HepG2 (cell line): Measurements from ENCODE around the gene IFI35. TPM values are rescaled to one million over a fixed set of nuclear protein-coding genes. Genes with fewer than 3 reads are reported as not detected.

Experiments used
- CAMTA2 ChIP-seq: sonication (generic); formaldehyde crosslinking; IDR thresholded peaks from 2 replicates; pipeline ENCODE4 v1.4.0; 2020; ENCODE audit warnings: mild to moderate bottlenecking, missing genetic modification reagents, borderline replicate concordance
- CCAR2 ChIP-seq: fragments of 200-400 bp; formaldehyde crosslinking; optimal IDR thresholded peaks from 2 replicates; pipeline ENCODE3; 2018; ENCODE audit warnings: low read depth, mild to moderate bottlenecking, low read length, moderate library complexity
- CEBPG ChIP-seq: IDR thresholded peaks from 2 replicates; pipeline ENCODE4 v1.6.1; 2016
- CREBL2 ChIP-seq: sonication (generic); formaldehyde crosslinking; IDR thresholded peaks from 2 replicates; pipeline ENCODE4 v1.8.1; 2023; ENCODE audit warnings: missing genetic modification reagents, mild to moderate bottlenecking, borderline replicate concordance
- E2F2 ChIP-seq: sonication (generic); formaldehyde crosslinking; IDR thresholded peaks from 2 replicates; pipeline ENCODE4 v1.4.0; 2020; ENCODE audit warnings: missing genetic modification reagents, borderline replicate concordance
- KDM6A ChIP-seq: IDR thresholded peaks from 2 replicates; pipeline ENCODE4 v1.6.1; 2016; ENCODE audit warnings: low read depth
- MYPOP ChIP-seq: sonication (generic); formaldehyde crosslinking; IDR thresholded peaks from 2 replicates; pipeline ENCODE4 v1.8.1; 2023; ENCODE audit warnings: mild to moderate bottlenecking, moderate library complexity, missing genetic modification reagents
- NFIB ChIP-seq: sonication (generic); formaldehyde crosslinking; IDR thresholded peaks from 2 replicates; pipeline ENCODE4 v1.9.0; 2021; ENCODE audit warnings: missing genetic modification reagents, mild to moderate bottlenecking, borderline replicate concordance
- NFYB ChIP-seq: sonication (generic); formaldehyde crosslinking; IDR thresholded peaks from 2 replicates; pipeline ENCODE4 v1.4.0; 2020; ENCODE audit warnings: missing genetic modification reagents
- TARDBP ChIP-seq: sonication (generic); formaldehyde crosslinking; IDR thresholded peaks from 2 replicates; pipeline ENCODE4 v1.8.0; 2022; ENCODE audit warnings: mild to moderate bottlenecking, missing genetic modification reagents
- ZMYM2 ChIP-seq: sonication (generic); formaldehyde crosslinking; IDR thresholded peaks from 2 replicates; pipeline ENCODE4 v1.8.0; 2022; ENCODE audit warnings: mild to moderate bottlenecking, missing genetic modification reagents
- ZNF10 ChIP-seq: sonication (generic); formaldehyde crosslinking; IDR thresholded peaks from 2 replicates; pipeline ENCODE4 v1.4.0; 2020; ENCODE audit warnings: mild to moderate bottlenecking, low read depth, missing genetic modification reagents, borderline replicate concordance
- ZNF138 ChIP-seq: sonication (generic); formaldehyde crosslinking; IDR thresholded peaks from 2 replicates; pipeline ENCODE4 v1.5.0; 2020; ENCODE audit warnings: mild to moderate bottlenecking, low read depth, missing genetic modification reagents
- ZNF333 ChIP-seq: sonication (generic); formaldehyde crosslinking; IDR thresholded peaks from 2 replicates; pipeline ENCODE4 v1.4.0; 2020; ENCODE audit warnings: mild to moderate bottlenecking, missing genetic modification reagents, borderline replicate concordance
- ZNF572 ChIP-seq: sonication (generic); formaldehyde crosslinking; IDR thresholded peaks from 2 replicates; pipeline ENCODE4 v1.5.1; 2020; ENCODE audit warnings: mild to moderate bottlenecking, missing genetic modification reagents
- ZNF670 ChIP-seq: sonication (generic); formaldehyde crosslinking; IDR thresholded peaks from 2 replicates; pipeline ENCODE4 v1.8.0; 2022; ENCODE audit warnings: mild to moderate bottlenecking, missing genetic modification reagents, borderline replicate concordance
- ZNF678 ChIP-seq: sonication (generic); formaldehyde crosslinking; IDR thresholded peaks from 2 replicates; pipeline ENCODE4 v1.4.0; 2020; ENCODE audit warnings: mild to moderate bottlenecking, missing genetic modification reagents
- ZNF713 ChIP-seq: sonication (generic); formaldehyde crosslinking; IDR thresholded peaks from 2 replicates; pipeline ENCODE4 v1.4.0; 2020; ENCODE audit warnings: mild to moderate bottlenecking, missing genetic modification reagents
- ZNF773 ChIP-seq: sonication (generic); formaldehyde crosslinking; IDR thresholded peaks from 2 replicates; pipeline ENCODE4 v1.4.0; 2020; ENCODE audit warnings: missing genetic modification reagents, borderline replicate concordance
- ZNF891 ChIP-seq: sonication (generic); formaldehyde crosslinking; IDR thresholded peaks from 2 replicates; pipeline ENCODE4 v1.5.0; 2020; ENCODE audit warnings: mild to moderate bottlenecking, missing genetic modification reagents
- polyA plus RNA-seq, 8 experiments: library from polyadenylated mRNA; depleted of rRNA in 3 of 8; stranded (reverse) in 7 of 8; unstranded in 1 of 8; fragments of >200 nt; fragmentation: Illumina TruSeq in 4 of 8; extraction: Trizol in 4 of 8; gene quantifications; 2 replicates each; pipeline versions ENCODE4 v1.2.1 to v1.2.3, GENCODE V29; 2011 to 2016; ENCODE audit warnings: low read depth in 4 of 8, missing spikeins in 1 of 8, mixed read lengths in 1 of 8; ENCODE audit not compliant: insufficient read depth in 1 of 8
- total RNA-seq, 5 experiments: library from RNA; depleted of rRNA; stranded (reverse); fragments of >200 nt; fragmentation: Illumina TruSeq; extraction: Trizol; gene quantifications; 2 replicates each; pipeline ENCODE4 v1.2.3, GENCODE V29; 2016; ENCODE audit warnings: low read depth in 1 of 5
- TF ChIP-seq, protein P1 (sequence below): sonication (generic); formaldehyde crosslinking; IDR thresholded peaks from 2 replicates; pipeline ENCODE4 v1.5.1; 2020; ENCODE audit warnings: mild to moderate bottlenecking, missing genetic modification reagents, moderate library complexity
- TF ChIP-seq, protein P2 (sequence below): sonication (generic); formaldehyde crosslinking; IDR thresholded peaks from 2 replicates; pipeline ENCODE4 v1.8.1; 2023; ENCODE audit warnings: mild to moderate bottlenecking, missing genetic modification reagents

IFI35 gene
- total and polyA plus RNA-seq, 2 of the 13 experiments (the other 11 are each of a cell fraction or from before 2014, with no cell fraction given) = 28.9 to 38.1 TPM

DNA sequence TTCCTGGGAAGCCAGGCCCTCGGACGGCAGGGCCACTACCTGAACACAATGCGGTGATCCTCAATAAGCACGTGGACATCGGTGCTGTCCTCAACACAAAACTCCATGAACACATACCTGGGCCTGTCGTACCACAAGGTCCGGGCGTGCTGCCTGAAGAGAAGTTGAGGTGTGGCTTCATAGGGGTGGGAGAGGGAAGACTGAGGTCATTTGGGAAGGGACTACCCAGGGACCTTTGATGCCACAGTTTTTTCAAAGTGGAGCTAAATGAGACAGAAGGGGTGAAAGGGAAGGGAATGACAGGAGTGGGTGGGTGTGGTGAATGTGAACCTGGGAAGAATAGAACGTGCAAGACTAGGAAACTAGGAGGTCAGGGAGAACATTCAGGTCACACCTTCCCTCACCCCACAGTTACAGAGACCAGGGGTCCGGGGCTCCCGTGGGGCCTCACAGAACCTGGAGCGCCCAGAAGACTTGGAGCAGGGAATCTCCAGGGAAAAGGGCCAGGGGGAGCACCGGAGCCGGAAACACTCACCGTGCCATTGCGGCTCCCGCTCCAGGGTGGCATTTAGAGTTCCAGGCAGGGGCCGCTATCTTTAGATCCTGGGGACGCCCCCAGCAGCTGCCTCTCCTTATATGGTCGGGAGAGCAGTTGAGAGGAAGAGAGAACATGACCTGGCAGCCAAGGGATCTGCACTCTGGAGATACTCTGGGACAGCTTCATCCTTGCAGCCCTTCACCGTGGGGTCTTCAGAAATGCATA is 26.9 kb upstream of the IFI35 start, which contains the start of gene PTGES3L (continued):
- TF ChIP-seq, protein P1, sequence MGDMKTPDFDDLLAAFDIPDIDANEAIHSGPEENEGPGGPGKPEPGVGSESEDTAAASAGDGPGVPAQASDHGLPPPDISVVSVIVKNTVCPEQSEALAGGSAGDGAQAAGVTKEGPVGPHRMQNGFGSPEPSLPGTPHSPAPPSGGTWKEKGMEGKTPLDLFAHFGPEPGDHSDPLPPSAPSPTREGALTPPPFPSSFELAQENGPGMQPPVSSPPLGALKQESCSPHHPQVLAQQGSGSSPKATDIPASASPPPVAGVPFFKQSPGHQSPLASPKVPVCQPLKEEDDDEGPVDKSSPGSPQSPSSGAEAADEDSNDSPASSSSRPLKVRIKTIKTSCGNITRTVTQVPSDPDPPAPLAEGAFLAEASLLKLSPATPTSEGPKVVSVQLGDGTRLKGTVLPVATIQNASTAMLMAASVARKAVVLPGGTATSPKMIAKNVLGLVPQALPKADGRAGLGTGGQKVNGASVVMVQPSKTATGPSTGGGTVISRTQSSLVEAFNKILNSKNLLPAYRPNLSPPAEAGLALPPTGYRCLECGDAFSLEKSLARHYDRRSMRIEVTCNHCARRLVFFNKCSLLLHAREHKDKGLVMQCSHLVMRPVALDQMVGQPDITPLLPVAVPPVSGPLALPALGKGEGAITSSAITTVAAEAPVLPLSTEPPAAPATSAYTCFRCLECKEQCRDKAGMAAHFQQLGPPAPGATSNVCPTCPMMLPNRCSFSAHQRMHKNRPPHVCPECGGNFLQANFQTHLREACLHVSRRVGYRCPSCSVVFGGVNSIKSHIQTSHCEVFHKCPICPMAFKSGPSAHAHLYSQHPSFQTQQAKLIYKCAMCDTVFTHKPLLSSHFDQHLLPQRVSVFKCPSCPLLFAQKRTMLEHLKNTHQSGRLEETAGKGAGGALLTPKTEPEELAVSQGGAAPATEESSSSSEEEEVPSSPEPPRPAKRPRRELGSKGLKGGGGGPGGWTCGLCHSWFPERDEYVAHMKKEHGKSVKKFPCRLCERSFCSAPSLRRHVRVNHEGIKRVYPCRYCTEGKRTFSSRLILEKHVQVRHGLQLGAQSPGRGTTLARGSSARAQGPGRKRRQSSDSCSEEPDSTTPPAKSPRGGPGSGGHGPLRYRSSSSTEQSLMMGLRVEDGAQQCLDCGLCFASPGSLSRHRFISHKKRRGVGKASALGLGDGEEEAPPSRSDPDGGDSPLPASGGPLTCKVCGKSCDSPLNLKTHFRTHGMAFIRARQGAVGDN = peak; percentile 71
- TF ChIP-seq ZNF10 (no peak), ZNF572 (CRISPR knock-in tag) (no peak), CAMTA2 (CRISPR knock-in tag) (0 out of 2 replicates have a peak, but pooled peaks have one; percentile 44), ZNF891 (CRISPR knock-in tag) (peak; percentile 84), MYPOP (CRISPR knock-in tag) (no peak), ZNF678 (CRISPR knock-in tag) (no peak; the same call in 1 of the 2 replicates), CREBL2 (CRISPR knock-in tag) (no peak), ZNF138 (no peak), NFIB (no peak), E2F2 (CRISPR knock-in tag) (0 out of 2 replicates have a peak, but pooled peaks have one; percentile 10), CCAR2 (no peak), ZNF713 (no peak), KDM6A (CRISPR knock-in tag) (no peak), ZNF670 (CRISPR knock-in tag) (no peak; the same call in 1 of the 2 replicates), CEBPG (CRISPR knock-in tag) (no peak), ZNF773 (no peak), TARDBP (0 out of 2 replicates have a peak, but pooled peaks have one; percentile 17), NFYB (CRISPR knock-in tag) (no peak), ZMYM2 (CRISPR knock-in tag) (no peak), ZNF333 (CRISPR knock-in tag) (peak; percentile 76; the same call in 1 of the 2 replicates)
- TF ChIP-seq, protein P2, sequence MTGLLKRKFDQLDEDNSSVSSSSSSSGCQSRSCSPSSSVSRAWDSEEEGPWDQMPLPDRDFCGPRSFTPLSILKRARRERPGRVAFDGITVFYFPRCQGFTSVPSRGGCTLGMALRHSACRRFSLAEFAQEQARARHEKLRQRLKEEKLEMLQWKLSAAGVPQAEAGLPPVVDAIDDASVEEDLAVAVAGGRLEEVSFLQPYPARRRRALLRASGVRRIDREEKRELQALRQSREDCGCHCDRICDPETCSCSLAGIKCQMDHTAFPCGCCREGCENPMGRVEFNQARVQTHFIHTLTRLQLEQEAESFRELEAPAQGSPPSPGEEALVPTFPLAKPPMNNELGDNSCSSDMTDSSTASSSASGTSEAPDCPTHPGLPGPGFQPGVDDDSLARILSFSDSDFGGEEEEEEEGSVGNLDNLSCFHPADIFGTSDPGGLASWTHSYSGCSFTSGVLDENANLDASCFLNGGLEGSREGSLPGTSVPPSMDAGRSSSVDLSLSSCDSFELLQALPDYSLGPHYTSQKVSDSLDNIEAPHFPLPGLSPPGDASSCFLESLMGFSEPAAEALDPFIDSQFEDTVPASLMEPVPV (CRISPR knock-in tag) = no peak
